Measurements from ENCODE around the gene SLC25A2. TPM values are rescaled to one million over a fixed set of nuclear protein-coding genes. Genes with fewer than 3 reads are reported as not detected.

The SLC25A2 gene
- total and polyA plus RNA-seq, 2 of the 13 experiments (the other 11 are each of a cell fraction or from before 2014, with no cell fraction given), result 0.13 TPM; not detected in 1

- intact Hi-C loops (cut with micrococcal nuclease; ENCODE audit: unreplicated experiment) (no loop called here), in situ Hi-C loops (cut with HindIII; ENCODE audit: extremely low pct_ligation_motif_present, low pct_unique_long_range_greater_than_20kb) (loop anchor here (25.0 kb wide), 1 partner anchor 511 kb away; no protein-coding TSS in a partner anchor)
- no peak overlapping the region for H3K4me3 ChIP-seq (replicated peaks in 1 of 3; ENCODE audit: insufficient read depth in 1 of 3, low read depth in 2 of 3, low read length in 3 of 3)
- BruUV-seq (replicated peaks), result no TSS peak
- H3K27ac ChIP-seq (ENCODE audit: extremely low read length, insufficient read depth, low read length), result no peak overlapping the region
- H4K20me1 ChIP-seq (ENCODE audit: insufficient read depth, low read length), result no peaks in the 10 kb centered on the region
- H3K79me2 ChIP-seq (ENCODE audit: insufficient read depth, low read length), result no peaks in the 10 kb centered on the region
- no peak for DNase-seq (ENCODE audit: low spot score)
- ATAC-seq, result no peak
- no peaks in the 10 kb centered on the region for H3K27me3 ChIP-seq (ENCODE audit: control insufficient read depth in 1 of 2, insufficient read depth in 2 of 2, low read length in 2 of 2)
- POLR2A ChIA-PET, result no interaction called here
- H3K4me1 ChIP-seq (ENCODE audit: insufficient read depth, low read length), result no peaks in the 10 kb centered on the region
- H3K9ac ChIP-seq (ENCODE audit: insufficient read depth, low read depth, low read length), result no peak overlapping the region
- TF ChIP-seq POLR2A (IDR thresholded peaks at IDR 0.05; ENCODE audit: insufficient read depth in 1 of 2, low read depth in 2 of 2, low read length in 2 of 2) (no peak), ZNF83 (CRISPR knock-in tag; IDR thresholded peaks at IDR 0.05; ENCODE audit: borderline replicate concordance) (no peak), HMG20B (CRISPR knock-in tag; conservative IDR thresholded peaks at IDR 0.05) (no peak), IKZF4 (CRISPR knock-in tag; IDR thresholded peaks at IDR 0.05; ENCODE audit: borderline replicate concordance, low read depth, not compliant biosample characterization) (no peak), ZNF740 (CRISPR knock-in tag; IDR thresholded peaks at IDR 0.05) (no peak), IRF2 (CRISPR knock-in tag; IDR thresholded peaks at IDR 0.05) (no peak), POLR2G (IDR thresholded peaks at IDR 0.05; ENCODE audit: low read depth, low read length) (no peak), SRSF9 (IDR thresholded peaks at IDR 0.05; ENCODE audit: borderline replicate concordance, insufficient read depth, low read depth, low read length, poor library complexity, severe bottlenecking) (no peak), SRF (IDR thresholded peaks at IDR 0.05; ENCODE audit: low read depth, low read length) (no peak), ZSCAN25 (CRISPR knock-in tag; IDR thresholded peaks at IDR 0.05) (no peak), DMAP1 (CRISPR knock-in tag; IDR thresholded peaks at IDR 0.05) (no peak), HCFC1 (IDR thresholded peaks at IDR 0.05; ENCODE audit: low read depth, low read length) (no peak), SMC3 (IDR thresholded peaks at IDR 0.05; ENCODE audit: low read length) (no peak), PRDM4 (CRISPR knock-in tag; IDR thresholded peaks at IDR 0.05; ENCODE audit: borderline replicate concordance) (no peak), ZBTB33 (CRISPR knock-in tag; IDR thresholded peaks at IDR 0.05) (no peak), ZNF329 (CRISPR knock-in tag; IDR thresholded peaks at IDR 0.05; ENCODE audit: low read depth) (no peak)
- CTCF ChIA-PET (ENCODE audit: low intra/inter-chr PET ratio, low total read pairs), result no interaction called here
- no peaks in the 10 kb centered on the region for H3K36me3 ChIP-seq (replicated peaks in 1 of 2; ENCODE audit: control insufficient read depth in 1 of 2, insufficient read depth in 2 of 2, low read length in 2 of 2)
- no peak for FAIRE-seq
- no peak overlapping the region for H2AFZ ChIP-seq (ENCODE audit: low read length)
- WGBS (ENCODE audit: low lambda C conversion rate), result 0% methylated on average over 3 of the region's 3 CpGs
- no peak overlapping the region for H3K4me2 ChIP-seq (ENCODE audit: low read depth, low read length)
- H3K9me3 ChIP-seq (ENCODE audit: low read length), result peaks cover 92% of the 10 kb centered on the region
Observed at GRCh38 chr5:141272906-141273305, 30.9 kb downstream of the SLC25A2 start.
